CD14-positive monocyte (primary cell): ENCODE measurements around the gene METAP1D. TPM values are rescaled to one million over a fixed set of nuclear protein-coding genes. Genes with fewer than 3 reads are reported as not detected.

ENCODE experiments used
- DNase-seq, 3 donors: peaks; one replicate each; pipeline ENCODE4 v3.0.0-alpha.2; 2011 to 2022
- H2AFZ ChIP-seq: 2 replicates; pipeline ENCODE4 v1.6.0; 2012; ENCODE audit warnings: mild to moderate bottlenecking, low read depth, low read length, inconsistent platforms; ENCODE audit not compliant: insufficient read depth, poor library complexity, severe bottlenecking
- H3K27ac ChIP-seq, 2 donors: 1 replicate in 1 of 2; 2 replicates in 1 of 2; pipeline ENCODE4 v1.5.1; 2012 to 2013; ENCODE audit warnings: low read length in 2 of 2, control low read depth in 1 of 2, inconsistent platforms in 1 of 2, low read depth in 1 of 2, mild to moderate bottlenecking in 1 of 2
- H3K27me3 ChIP-seq, 2 donors: one replicate each; pipeline versions ENCODE4 v1.6.0 to v1.6.1; 2011 to 2013; ENCODE audit warnings: low read length in 2 of 2; ENCODE audit not compliant: control insufficient read depth in 2 of 2, insufficient read depth in 2 of 2
- H3K36me3 ChIP-seq, 2 donors: replicated peaks in 1 of 2; 1 replicate in 1 of 2; 2 replicates in 1 of 2; pipeline versions ENCODE4 v1.5.1 to v1.6.1; 2012 to 2013; ENCODE audit warnings: low read length in 2 of 2, control low read depth in 1 of 2, inconsistent platforms in 1 of 2, mild to moderate bottlenecking in 1 of 2; ENCODE audit not compliant: insufficient read depth in 2 of 2, control insufficient read depth in 1 of 2
- H3K4me1 ChIP-seq, 2 donors: 1 replicate in 1 of 2; 2 replicates in 1 of 2; pipeline versions ENCODE4 v1.5.1 to v1.6.1; 2012 to 2013; ENCODE audit warnings: low read length in 2 of 2, control low read depth in 1 of 2, inconsistent platforms in 1 of 2, mild to moderate bottlenecking in 1 of 2, moderate library complexity in 1 of 2; ENCODE audit not compliant: insufficient read depth in 2 of 2, control insufficient read depth in 1 of 2
- H3K4me2 ChIP-seq: replicated peaks from 2 replicates; pipeline ENCODE3; 2012; ENCODE audit warnings: low read length, moderate library complexity, mild to moderate bottlenecking; ENCODE audit not compliant: poor library complexity, severe bottlenecking; ENCODE audit errors: extremely low read depth
- H3K4me3 ChIP-seq, 3 experiments: fragments of 200-600 bp in 1 of 3; sonication (generic) in 1 of 3; replicated peaks in 1 of 3; 1 replicate in 2 of 3; 2 replicates in 1 of 3; pipeline ENCODE4 v1.5.1; 2011 to 2013; ENCODE audit warnings: low read length in 3 of 3, mild to moderate bottlenecking in 3 of 3, control low read depth in 2 of 3, low read depth in 2 of 3, inconsistent platforms in 1 of 3, moderate library complexity in 1 of 3
- H3K79me2 ChIP-seq: 2 replicates; pipeline ENCODE4 v1.6.0; 2012; ENCODE audit warnings: mild to moderate bottlenecking, control low read depth, inconsistent platforms, low read length, moderate library complexity; ENCODE audit not compliant: insufficient read depth
- H3K9ac ChIP-seq: 2 replicates; pipeline ENCODE4 v1.6.0; 2017; ENCODE audit warnings: low read length, mild to moderate bottlenecking; ENCODE audit not compliant: insufficient read depth, poor library complexity, severe bottlenecking
- H3K9me3 ChIP-seq, 2 donors: replicated peaks in 1 of 2; 1 replicate in 1 of 2; 2 replicates in 1 of 2; pipeline versions ENCODE4 v1.5.1 to v1.6.1; 2012 to 2013; ENCODE audit warnings: low read length in 2 of 2, control low read depth in 1 of 2; ENCODE audit not compliant: control insufficient read depth in 1 of 2, insufficient read depth in 1 of 2
- H4K20me1 ChIP-seq: 2 replicates; pipeline ENCODE4 v1.6.0; 2012; ENCODE audit warnings: mild to moderate bottlenecking, low read length, control low read depth, moderate library complexity; ENCODE audit not compliant: insufficient read depth
- H3K27ac Mint-ChIP-seq, 7 donors: one replicate each; pipeline ENCODE4 v1.8.0; 2020; ENCODE audit warnings: mild to moderate bottlenecking in 7 of 7, mixed read lengths in 7 of 7, moderate library complexity in 6 of 7, inconsistent platforms in 2 of 7
- H3K27me3 Mint-ChIP-seq, 3 donors: one replicate each; pipeline ENCODE4 v1.8.0; 2021 to 2022; ENCODE audit warnings: low read depth in 3 of 3, mild to moderate bottlenecking in 3 of 3, mixed read lengths in 3 of 3, moderate library complexity in 3 of 3, inconsistent platforms in 1 of 3
- H3K36me3 Mint-ChIP-seq, 2 donors: one replicate each; pipeline ENCODE4 v1.8.0; 2020; ENCODE audit warnings: mixed read lengths in 2 of 2, inconsistent platforms in 1 of 2, mild to moderate bottlenecking in 1 of 2
- H3K4me1 Mint-ChIP-seq: one replicate; pipeline ENCODE4 v1.8.0; 2020; ENCODE audit warnings: mild to moderate bottlenecking, mixed read lengths
- H3K4me3 Mint-ChIP-seq, 2 donors: one replicate each; pipeline ENCODE4 v1.8.0; 2020; ENCODE audit warnings: mild to moderate bottlenecking in 2 of 2, mixed read lengths in 2 of 2, moderate library complexity in 1 of 2
- H3K9me3 Mint-ChIP-seq, 7 donors: one replicate each; pipeline ENCODE4 v1.8.0; 2020 to 2022; ENCODE audit warnings: mixed read lengths in 7 of 7, mild to moderate bottlenecking in 6 of 7, moderate library complexity in 6 of 7, inconsistent platforms in 2 of 7
- WGBS: methylation state at CpG from one replicate; pipeline ENCODE4 v1.1.5; 2013; ENCODE audit warnings: missing lambda C conversion rate; ENCODE audit not compliant: insufficient coverage; 5-methylcytosine and 5-hydroxymethylcytosine counted together
- intact Hi-C, 2 donors: fragments of 100-400 bp; cut with micrococcal nuclease; formaldehyde crosslinking; loops; one replicate each; pipeline versions ENCODE4 v1.15.0 to v1.15.1; 2023
- polyA plus RNA-seq, 3 donors: library from polyadenylated mRNA; depleted of rRNA in 1 of 3; unstranded in 2 of 3; stranded (reverse) in 1 of 3; fragments of 300-500 nt in 2 of 3; fragments of >200 nt in 1 of 3; fragmentation: Illumina TruSeq in 2 of 3; gene quantifications; 1 replicate in 2 of 3; 2 replicates in 1 of 3; pipeline ENCODE4 v1.2.3, GENCODE V29; 2012 to 2021
- TF ChIP-seq, protein P1 (sequence below): fragments of 200-600 bp; IDR thresholded peaks from one replicate; pipeline ENCODE4 v1.8.0; 2022; ENCODE audit warnings: antibody characterized with exemption, mild to moderate bottlenecking

Gene METAP1D
- polyA plus RNA-seq, 3 donors, result 0.37 to 1.7 (median 0.41) TPM

DNA sequence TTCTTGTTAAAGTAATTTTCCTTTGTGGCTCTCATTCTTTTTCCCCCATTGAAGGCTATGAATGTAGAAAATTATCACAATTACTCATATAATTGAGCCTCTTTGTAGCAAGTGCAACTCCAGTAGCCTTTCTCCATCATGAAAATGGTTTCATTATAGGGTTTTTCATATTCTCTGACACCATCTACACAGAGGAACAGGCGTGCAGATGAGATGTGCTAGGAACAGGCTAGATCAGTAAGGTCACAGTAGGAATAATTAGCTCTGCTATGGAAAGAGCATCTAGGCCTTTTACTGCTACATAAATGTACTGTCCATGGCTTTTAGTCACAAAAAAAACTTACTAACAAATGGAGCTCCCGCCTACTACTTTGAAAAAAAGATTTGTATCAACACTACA, 73.0 kb downstream of the METAP1D start:
- WGBS, result 100% methylated on average over 1 of the region's 2 CpGs
- peaks cover 4 to 18% (median 7%) of the 10 kb centered on the region in 3 donors for H3K27me3 Mint-ChIP-seq

DNA sequence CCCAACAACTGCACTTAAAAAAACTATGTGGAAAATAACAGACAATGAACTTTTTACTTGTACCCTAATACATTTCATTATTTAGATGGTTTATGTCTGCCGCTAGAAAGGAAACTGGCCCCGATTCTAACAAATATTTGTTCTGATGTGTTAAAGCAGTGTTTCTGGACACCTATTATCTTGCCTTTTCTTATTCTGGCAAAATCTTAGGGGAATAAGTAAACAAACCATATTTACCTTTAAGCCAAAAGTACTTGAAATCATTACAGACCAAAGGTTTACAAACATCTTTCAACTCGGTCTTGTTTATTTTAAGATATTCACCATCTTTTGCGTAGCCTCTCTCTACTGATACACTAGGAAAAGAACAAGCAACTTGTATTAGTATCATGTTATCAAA, 73.8 kb downstream of the METAP1D start:
- Histone ChIP-seq H3K4me1 (no peaks in the 10 kb centered on the region), H4K20me1 (no peaks in the 10 kb centered on the region), H3K9me3 (no peaks in the 10 kb centered on the region), H2AFZ (no peak overlapping the region), H3K4me3 (no peak overlapping the region), H3K9ac (no peak overlapping the region), H3K27me3 (peaks cover 2 to 20% of the 10 kb centered on the region in 2 donors), H3K79me2 (no peaks in the 10 kb centered on the region), H3K36me3 (no peaks in the 10 kb centered on the region), H3K27ac (no peak overlapping the region), H3K4me2 (no peak overlapping the region)
- H3K4me3 Mint-ChIP-seq, result no peak overlapping the region
- peaks cover 9 to 23% (median 13%) of the 10 kb centered on the region in 3 donors for H3K27me3 Mint-ChIP-seq
- intact Hi-C loops, result no loop called here
- no peaks in the 10 kb centered on the region for H3K4me1 Mint-ChIP-seq
- H3K36me3 Mint-ChIP-seq, result peaks cover 0 to 1% of the 10 kb centered on the region in 2 donors
- WGBS, result no CpG with 5 or more reads among the region's 4 CpGs
- TF ChIP-seq, protein P1, sequence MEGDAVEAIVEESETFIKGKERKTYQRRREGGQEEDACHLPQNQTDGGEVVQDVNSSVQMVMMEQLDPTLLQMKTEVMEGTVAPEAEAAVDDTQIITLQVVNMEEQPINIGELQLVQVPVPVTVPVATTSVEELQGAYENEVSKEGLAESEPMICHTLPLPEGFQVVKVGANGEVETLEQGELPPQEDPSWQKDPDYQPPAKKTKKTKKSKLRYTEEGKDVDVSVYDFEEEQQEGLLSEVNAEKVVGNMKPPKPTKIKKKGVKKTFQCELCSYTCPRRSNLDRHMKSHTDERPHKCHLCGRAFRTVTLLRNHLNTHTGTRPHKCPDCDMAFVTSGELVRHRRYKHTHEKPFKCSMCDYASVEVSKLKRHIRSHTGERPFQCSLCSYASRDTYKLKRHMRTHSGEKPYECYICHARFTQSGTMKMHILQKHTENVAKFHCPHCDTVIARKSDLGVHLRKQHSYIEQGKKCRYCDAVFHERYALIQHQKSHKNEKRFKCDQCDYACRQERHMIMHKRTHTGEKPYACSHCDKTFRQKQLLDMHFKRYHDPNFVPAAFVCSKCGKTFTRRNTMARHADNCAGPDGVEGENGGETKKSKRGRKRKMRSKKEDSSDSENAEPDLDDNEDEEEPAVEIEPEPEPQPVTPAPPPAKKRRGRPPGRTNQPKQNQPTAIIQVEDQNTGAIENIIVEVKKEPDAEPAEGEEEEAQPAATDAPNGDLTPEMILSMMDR, result no peak
- no peak for DNase-seq
- no peak overlapping the region for H3K27ac Mint-ChIP-seq
- H3K9me3 Mint-ChIP-seq, result peaks cover 0 to 2% (median 0%) of the 10 kb centered on the region in 7 donors

More for the DNA sequence above, 73.0 kb downstream of the METAP1D start:
- Mint-ChIP-seq H3K9me3 (peaks cover 0 to 2% (median 0%) of the 10 kb centered on the region in 7 donors), H3K4me1 (no peaks in the 10 kb centered on the region), H3K36me3 (peaks cover 0 to 1% of the 10 kb centered on the region in 2 donors), H3K27ac (no peak overlapping the region), H3K4me3 (no peak overlapping the region)
- no peak overlapping the region for H3K27ac ChIP-seq
- no peaks in the 10 kb centered on the region for H3K4me1 ChIP-seq
- no peak overlapping the region for H3K4me2 ChIP-seq
- H3K9ac ChIP-seq, result no peak overlapping the region
- H4K20me1 ChIP-seq, result no peaks in the 10 kb centered on the region
- H3K79me2 ChIP-seq, result no peaks in the 10 kb centered on the region
- H3K36me3 ChIP-seq, result no peaks in the 10 kb centered on the region
- intact Hi-C loops, result no loop called here
- H3K9me3 ChIP-seq, result no peaks in the 10 kb centered on the region
- TF ChIP-seq, protein P1, result no peak
- no peak for DNase-seq
- peaks cover 2 to 13% of the 10 kb centered on the region in 2 donors for H3K27me3 ChIP-seq
- no peak overlapping the region for H2AFZ ChIP-seq
- no peak overlapping the region for H3K4me3 ChIP-seq
